Small intestine (tissue), 7 donors: ENCODE data around the gene EFTUD2. TPM values are rescaled to one million over a fixed set of nuclear protein-coding genes. Genes with fewer than 3 reads are reported as not detected.

Source experiments
- DNase-seq, 2 donors: peaks; one replicate each; pipeline versions ENCODE4 v3.0.0 to v3.0.0-alpha.2; 2013
- FAIRE-seq: peaks from 2 replicates; lab custom pipeline; 2012; peaks lifted over from hg19 to GRCh38; lab: Jason Lieb, UNC
- H3K27ac ChIP-seq, 3 donors: one replicate each; pipeline ENCODE4 v1.5.1; 2013; ENCODE audit warnings: low read length in 2 of 3, mild to moderate bottlenecking in 2 of 3, control low read depth in 1 of 3, inconsistent platforms in 1 of 3, low read depth in 1 of 3, moderate library complexity in 1 of 3
- H3K27me3 ChIP-seq, 3 donors: one replicate each; pipeline ENCODE4 v1.6.1; 2013; ENCODE audit warnings: low read length in 3 of 3, inconsistent platforms in 1 of 3; ENCODE audit not compliant: control insufficient read depth in 3 of 3, insufficient read depth in 3 of 3
- H3K36me3 ChIP-seq, 3 donors: one replicate each; pipeline ENCODE4 v1.6.1; 2013; ENCODE audit warnings: low read length in 3 of 3, inconsistent platforms in 1 of 3, low read depth in 1 of 3, mild to moderate bottlenecking in 1 of 3, moderate library complexity in 1 of 3; ENCODE audit not compliant: control insufficient read depth in 3 of 3, insufficient read depth in 2 of 3
- H3K4me1 ChIP-seq, 3 donors: one replicate each; pipeline ENCODE4 v1.6.1; 2013; ENCODE audit warnings: low read length in 2 of 3, inconsistent platforms in 1 of 3, low read depth in 1 of 3, mild to moderate bottlenecking in 1 of 3, moderate library complexity in 1 of 3; ENCODE audit not compliant: control insufficient read depth in 3 of 3, insufficient read depth in 2 of 3
- H3K4me3 ChIP-seq, 3 donors: one replicate each; pipeline ENCODE4 v1.5.1; 2013; ENCODE audit warnings: low read length in 3 of 3, control low read depth in 1 of 3, inconsistent platforms in 1 of 3, low read depth in 1 of 3, mild to moderate bottlenecking in 1 of 3, moderate library complexity in 1 of 3
- H3K9me3 ChIP-seq, 2 donors: one replicate each; pipeline ENCODE4 v1.6.1; 2013; ENCODE audit warnings: low read depth in 1 of 2, low read length in 1 of 2; ENCODE audit not compliant: control insufficient read depth in 2 of 2, insufficient read depth in 1 of 2
- WGBS, 3 donors: extraction: QIAGEN DNeasy Blood & Tissue Kit; methylation state at CpG; one replicate each; pipeline ENCODE4 v1.1.7; 2013; 5-methylcytosine and 5-hydroxymethylcytosine counted together
- polyA plus RNA-seq, 4 donors: library from polyadenylated mRNA; stranded (reverse) in 3 of 4; unstranded in 1 of 4; fragments of 200-250 nt in 3 of 4; fragments of 120-200 nt in 1 of 4; gene quantifications; one replicate each; pipeline versions ENCODE4 v1.2.1 to v1.2.3, GENCODE V29; 2013
- donor health status: healthy with polysubstance abuse.
- donor health status: control.
- donor health status: control.
- donor health status: Bipolar disorder and iron deficiency.
- donor health status: healthy.

EFTUD2 gene
- polyA plus RNA-seq, 4 donors = 19.9 to 71.2 (median 33.8) TPM

DNA sequence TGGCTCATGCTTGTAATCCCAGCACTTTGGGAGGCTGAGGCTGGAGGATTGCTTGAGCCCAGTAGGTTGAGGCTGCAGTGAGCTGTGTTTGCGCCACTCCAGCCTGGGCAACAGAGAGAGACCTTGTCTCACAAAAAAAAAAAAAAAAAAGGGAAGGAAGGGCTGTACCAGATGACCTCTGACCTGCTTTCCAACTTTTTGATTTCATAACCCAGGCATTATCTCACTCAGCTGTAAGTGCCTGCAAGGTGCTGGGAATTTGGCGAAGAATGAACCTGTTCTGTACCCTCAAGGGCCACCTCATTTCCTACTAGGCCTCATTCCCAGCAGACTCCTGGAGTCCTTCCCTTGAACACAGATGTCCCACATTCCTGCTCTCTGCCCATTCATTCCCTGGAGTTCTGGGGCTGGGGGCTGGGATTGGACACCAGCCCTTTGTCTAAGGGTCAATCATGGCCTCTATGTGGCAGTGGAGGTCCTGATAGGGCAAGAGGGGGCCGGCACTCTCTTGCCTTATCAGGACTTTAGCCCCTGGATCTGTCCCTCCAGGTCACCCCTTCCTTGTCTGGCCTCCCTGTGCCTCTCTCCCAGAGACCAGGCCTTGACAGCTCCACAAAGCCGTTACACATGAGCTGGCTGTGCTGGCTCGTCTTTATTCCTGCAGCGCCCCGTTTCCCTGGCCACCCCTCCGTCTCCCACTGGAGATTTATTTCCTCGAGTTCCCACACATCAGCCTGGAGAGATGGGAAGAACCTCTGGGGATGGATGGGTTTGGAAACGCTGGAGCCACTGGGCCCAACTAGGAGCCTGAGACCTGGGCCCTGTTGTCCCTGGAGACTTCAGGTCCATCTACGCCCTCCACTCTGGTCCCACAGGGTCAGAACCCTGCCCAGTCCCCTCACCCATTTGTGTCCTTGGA is 16.9 kb upstream of the EFTUD2 start:
- DNase-seq (no peak), FAIRE-seq (no peak)
- WGBS, 3 donors = 82 to 84% (median 83%) methylated on average over 11 of the region's 11 CpGs
- H3K4me1 ChIP-seq = peaks cover 0 to 9% (median 0%) of the 10 kb centered on the region in 3 donors
- H3K27ac ChIP-seq = no peak overlapping the region
- no peaks in the 10 kb centered on the region for H3K36me3 ChIP-seq
- H3K4me3 ChIP-seq = no peak overlapping the region
- H3K27me3 ChIP-seq = peaks cover 0 to 29% (median 0%) of the 10 kb centered on the region in 3 donors
- no peaks in the 10 kb centered on the region for H3K9me3 ChIP-seq

DNA sequence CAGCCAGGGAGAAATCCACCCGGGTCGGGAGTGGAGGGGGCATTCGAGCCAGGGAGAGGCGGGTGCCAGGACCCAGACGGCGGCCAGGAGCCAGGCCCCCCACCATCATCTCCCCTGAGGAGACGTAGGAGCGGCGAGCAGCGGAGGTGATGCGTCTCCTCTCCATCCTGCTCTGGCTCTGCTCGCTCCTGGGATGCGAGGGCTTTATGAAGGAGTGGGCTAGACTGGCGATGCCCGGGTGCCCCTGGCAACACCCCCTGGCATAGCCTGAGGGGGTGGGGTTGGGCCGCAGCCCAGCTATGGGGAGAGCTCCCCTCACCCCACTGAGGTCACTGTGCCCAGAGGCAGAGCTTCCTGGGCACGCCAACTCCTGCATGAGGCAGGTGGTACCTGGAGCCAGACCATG is 16.1 kb upstream of the EFTUD2 start, which contains the start of gene GFAP:
Gene GFAP (minus strand): TSS at position 180 of the 406 bp plus-strand sequence. CDS start 14 bp downstream, at position 166.
- Histone ChIP-seq H3K27ac (no peak within 1 kb of the TSS), H3K4me3 (no peak within 1 kb of the TSS), H3K4me1 (peaks cover 0 to 9% (median 0%) of the 10 kb centered on the region in 3 donors), H3K9me3 (no peaks in the 10 kb centered on the region), H3K36me3 (no peaks in the 10 kb centered on the region), H3K27me3 (peaks cover 0 to 22% (median 0%) of the 10 kb centered on the region in 3 donors)
- DNase-seq (no peak), FAIRE-seq (no peak)
- 80 to 87% (median 84%) methylated on average over 16 to 17 of the region's 17 CpGs for WGBS, 3 donors

DNA sequence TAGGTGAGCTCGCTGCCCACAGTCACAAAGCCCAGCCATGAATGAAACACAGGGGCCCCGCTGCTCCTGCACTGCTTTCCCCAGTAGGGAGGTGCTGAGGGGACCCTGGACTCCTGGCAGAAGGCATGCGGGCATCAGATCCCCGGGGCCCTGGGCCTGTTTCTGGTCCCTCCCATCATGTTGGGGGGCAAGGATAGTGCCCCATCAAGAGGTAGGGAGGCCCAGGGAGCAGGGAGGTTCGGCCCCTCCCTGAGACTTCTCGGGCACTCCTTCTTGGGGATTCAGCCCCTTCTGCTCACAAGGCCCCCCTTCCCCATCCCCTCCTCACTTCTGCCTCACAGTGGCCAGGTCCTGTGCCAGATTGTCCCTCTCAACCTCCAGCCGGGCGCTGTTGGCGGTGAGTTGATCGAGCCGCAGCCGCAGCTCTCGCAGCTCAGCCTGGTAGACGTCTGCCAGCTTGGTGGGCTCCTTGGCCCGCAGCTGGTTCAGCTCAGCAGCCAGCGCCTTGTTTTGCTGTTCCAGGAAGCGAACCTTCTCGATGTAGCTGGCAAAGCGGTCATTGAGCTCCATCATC is 15.5 kb upstream of the EFTUD2 start:
- Histone ChIP-seq H3K4me1 (peaks cover 0 to 9% (median 0%) of the 10 kb centered on the region in 3 donors), H3K27me3 (peaks cover 0 to 20% (median 0%) of the 10 kb centered on the region in 3 donors), H3K36me3 (no peaks in the 10 kb centered on the region), H3K9me3 (no peaks in the 10 kb centered on the region), H3K27ac (no peak overlapping the region), H3K4me3 (no peak overlapping the region)
- FAIRE-seq (no peak), DNase-seq (no peak)
- 86 to 92% (median 89%) methylated on average over 19 of the region's 19 CpGs for WGBS, 3 donors

DNA sequence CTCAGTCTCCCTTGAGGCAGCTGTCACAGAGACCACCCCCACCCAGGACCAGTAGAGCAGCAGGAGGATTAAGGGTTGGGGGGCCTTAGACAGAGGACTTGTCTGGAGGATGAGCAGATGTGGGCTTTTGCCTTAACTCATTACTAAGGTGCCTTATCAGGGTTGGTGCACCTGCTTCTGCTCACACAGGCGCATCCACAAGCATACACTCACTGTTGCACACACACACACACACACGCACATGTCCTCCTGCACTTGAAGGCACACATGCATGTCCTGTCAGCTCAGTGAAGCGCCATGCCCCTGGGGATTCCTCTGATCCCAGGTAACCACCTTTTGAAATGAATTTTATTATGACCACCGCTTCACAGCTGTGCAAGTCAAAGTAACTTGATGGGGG is 14.9 kb upstream of the EFTUD2 start:
- Histone ChIP-seq H3K36me3 (no peaks in the 10 kb centered on the region), H3K4me1 (peaks cover 0 to 9% (median 0%) of the 10 kb centered on the region in 3 donors), H3K27ac (no peak overlapping the region), H3K27me3 (peaks cover 0 to 21% (median 0%) of the 10 kb centered on the region in 3 donors), H3K9me3 (no peaks in the 10 kb centered on the region), H3K4me3 (no peak overlapping the region)
- no peak for DNase-seq
- FAIRE-seq = no peak
- WGBS, 3 donors = 65 to 79% (median 75%) methylated on average over 4 of the region's 4 CpGs

DNA sequence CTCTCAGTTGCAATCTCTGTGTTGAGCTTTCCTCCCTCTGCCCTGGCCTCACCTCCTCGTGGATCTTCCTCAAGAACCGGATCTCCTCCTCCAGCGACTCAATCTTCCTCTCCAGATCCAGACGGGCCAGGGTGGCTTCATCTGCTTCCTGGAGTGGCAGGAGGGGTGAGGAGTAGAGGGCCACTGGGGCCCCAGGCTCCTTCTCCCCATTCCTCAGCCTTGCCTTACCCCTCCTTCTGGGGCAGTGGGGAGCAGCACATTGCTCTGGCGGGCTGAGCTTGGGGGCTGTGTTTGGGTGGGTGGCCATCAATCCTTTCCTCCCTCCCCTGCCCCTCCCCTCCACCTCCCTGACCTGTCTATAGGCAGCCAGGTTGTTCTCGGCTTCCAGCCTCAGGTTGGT is 14.4 kb upstream of the EFTUD2 start:
- peaks cover 0 to 9% (median 0%) of the 10 kb centered on the region in 3 donors for H3K4me1 ChIP-seq
- FAIRE-seq (no peak), DNase-seq (no peak)
- no peaks in the 10 kb centered on the region for H3K36me3 ChIP-seq
- H3K9me3 ChIP-seq = no peaks in the 10 kb centered on the region
- H3K4me3 ChIP-seq = no peak overlapping the region
- 44 to 52% (median 52%) methylated on average over 6 of the region's 6 CpGs for WGBS, 3 donors
- H3K27ac ChIP-seq = no peak overlapping the region
- peaks cover 0 to 21% (median 0%) of the 10 kb centered on the region in 3 donors for H3K27me3 ChIP-seq

DNA sequence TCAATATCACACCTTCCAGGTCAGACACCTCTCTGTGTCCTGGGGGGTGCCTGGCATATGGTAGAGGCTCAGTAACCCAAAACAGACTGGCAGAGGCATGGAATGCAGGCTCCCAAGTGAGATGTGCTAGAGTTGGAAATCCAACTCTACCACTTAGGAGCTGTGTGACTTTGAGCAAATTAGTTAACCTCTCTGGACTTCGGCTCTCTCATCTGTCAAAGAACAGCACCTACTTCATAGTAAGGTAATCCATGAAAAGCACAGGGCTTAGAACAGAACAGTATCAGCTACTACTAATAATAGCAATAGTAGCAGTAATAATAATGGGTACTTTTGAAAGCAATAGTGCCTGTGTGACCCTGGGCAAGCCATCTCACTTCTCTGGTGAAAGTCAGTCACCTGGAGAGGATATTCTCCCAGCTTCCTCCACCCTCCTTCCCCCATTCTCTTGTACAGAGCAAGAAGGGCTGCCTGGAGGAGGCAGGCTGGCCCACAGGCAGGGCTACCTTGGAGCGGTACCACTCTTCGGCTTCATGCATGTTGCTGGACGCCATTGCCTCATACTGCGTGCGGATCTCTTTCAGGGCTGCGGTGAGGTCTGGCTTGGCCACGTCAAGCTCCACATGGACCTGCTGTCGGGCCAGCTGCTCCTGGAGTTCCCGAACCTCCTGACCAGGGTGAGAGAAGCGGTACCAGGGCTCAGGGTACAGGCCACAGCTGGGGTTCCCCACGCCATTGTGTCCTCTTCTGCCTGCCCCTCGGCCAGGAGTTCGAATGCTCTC is 13.7 kb upstream of the EFTUD2 start:
- 83 to 87% (median 83%) methylated on average over 14 of the region's 14 CpGs for WGBS, 3 donors
- Histone ChIP-seq H3K9me3 (no peaks in the 10 kb centered on the region), H3K27me3 (peaks cover 0 to 21% (median 0%) of the 10 kb centered on the region in 3 donors), H3K4me1 (peaks cover 0 to 9% (median 0%) of the 10 kb centered on the region in 3 donors), H3K36me3 (no peaks in the 10 kb centered on the region), H3K4me3 (no peak overlapping the region), H3K27ac (no peak overlapping the region)
- DNase-seq = no peak
- no peak for FAIRE-seq

DNA sequence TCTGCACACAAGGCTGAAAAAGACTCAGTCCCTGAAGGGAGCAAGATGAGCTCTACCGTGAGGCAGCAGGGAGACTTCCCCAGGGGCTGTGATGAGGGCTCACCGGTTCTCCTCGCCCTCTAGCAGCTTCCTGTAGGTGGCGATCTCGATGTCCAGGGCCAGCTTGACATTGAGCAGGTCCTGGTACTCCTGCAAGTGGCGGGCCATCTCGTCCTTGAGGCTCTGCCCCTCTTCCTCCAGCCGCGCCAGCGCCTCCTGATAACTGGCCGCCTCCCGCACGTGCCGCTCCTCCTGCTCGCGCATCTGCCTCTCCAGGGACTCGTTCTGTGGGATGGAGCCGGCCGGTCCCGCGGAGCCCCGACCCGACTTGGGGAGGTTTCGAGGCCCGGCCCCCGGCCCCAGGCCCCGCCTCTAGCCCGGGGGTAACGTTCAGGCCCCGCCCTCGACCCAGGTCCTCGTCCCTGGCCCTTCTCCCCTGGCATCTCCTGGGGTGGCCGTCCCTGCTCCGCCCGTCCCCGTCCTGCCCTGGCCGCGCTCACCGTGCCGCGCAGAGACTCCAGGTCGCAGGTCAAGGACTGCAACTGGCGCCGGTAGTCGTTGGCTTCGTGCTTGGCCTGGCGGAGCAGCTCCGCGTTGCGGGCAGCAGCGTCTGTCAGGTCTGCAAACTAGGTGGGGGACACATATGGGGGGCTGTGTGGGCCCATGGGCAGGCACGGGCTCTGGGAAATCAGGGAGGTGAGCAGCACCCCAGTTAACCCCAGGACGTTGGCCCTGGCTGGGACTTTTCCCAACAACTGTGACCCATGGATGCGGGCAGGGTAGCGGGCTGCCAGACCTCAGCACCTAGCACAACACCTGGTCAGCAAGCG is 12.1 kb upstream of the EFTUD2 start:
- Histone ChIP-seq H3K4me3 (peak overlapping the region in 2 of 3 donors; percentile 10 to 19), H3K36me3 (no peaks in the 10 kb centered on the region), H3K27me3 (peaks cover 0 to 21% (median 0%) of the 10 kb centered on the region in 3 donors), H3K27ac (no peak overlapping the region), H3K9me3 (no peaks in the 10 kb centered on the region), H3K4me1 (peaks cover 0 to 24% (median under 1%) of the 10 kb centered on the region in 3 donors)
- peak; percentile 54 to 62 for DNase-seq
- 6 to 12% (median 11%) methylated on average over 55 to 56 of the region's 56 CpGs for WGBS, 3 donors
- no peak for FAIRE-seq
